Adrenal gland (tissue), 5 donors: ENCODE measurements around the gene GREM2.

ENCODE experiments used
- CTCF ChIP-seq, 6 experiments: fragments of 450-650 bp in 4 of 6; fragments of 200-600 bp in 2 of 6; sonication (generic) in 1 of 6; IDR thresholded peaks; 1 replicate in 5 of 6; 2 replicates in 1 of 6; pipeline versions ENCODE4 v1.5.1 to v1.8.0; 2016 to 2021; ENCODE audit warnings: antibody characterized with exemption in 6 of 6, mild to moderate bottlenecking in 2 of 6, moderate library complexity in 1 of 6
- POLR2A ChIP-seq, 2 donors: fragments of 450-650 bp; IDR thresholded peaks; one replicate each; pipeline ENCODE4 v1.6.1; 2017; ENCODE audit warnings: antibody characterized with exemption in 2 of 2, mild to moderate bottlenecking in 2 of 2, moderate library complexity in 1 of 2
- donor health status: DM: no; HTN: no; CAD: no.

GRCh38 chr1:240495601-240496000, 116.4 kb downstream of the GREM2 start:
- TF ChIP-seq CTCF (IDR thresholded peaks at IDR 0.05) (no peak), POLR2A (IDR thresholded peaks at IDR 0.05) (no peak)
